H1 (cell line): Measurements from ENCODE around the gene COASY. TPM values are rescaled to one million over a fixed set of nuclear protein-coding genes. Genes with fewer than 3 reads are reported as not detected.

Experiments used
- FOSL1 ChIP-seq: IDR thresholded peaks from 2 replicates; pipeline ENCODE4 v1.6.1; 2011; ENCODE audit warnings: mild to moderate bottlenecking, low read depth, low read length, moderate library complexity; ENCODE audit not compliant: insufficient read depth
- JUN ChIP-seq: IDR thresholded peaks from 2 replicates; pipeline ENCODE4 v1.6.1; 2011; ENCODE audit warnings: low read depth, mild to moderate bottlenecking, improper control_type of control experiment, low read length
- KDM1A ChIP-seq: fragments of 200-600, 300-600 bp; sonication (generic); IDR thresholded peaks from 2 replicates; pipeline ENCODE4 v1.7.1; 2016; ENCODE audit warnings: mild to moderate bottlenecking, low read length, borderline replicate concordance
- MAFK ChIP-seq: IDR thresholded peaks from 2 replicates; pipeline ENCODE4 v1.6.1; 2012; ENCODE audit warnings: low read depth, mild to moderate bottlenecking, improper control_type of control experiment, low read length
- POU5F1 ChIP-seq: IDR thresholded peaks from 2 replicates; pipeline ENCODE4 v1.6.1; 2011; ENCODE audit warnings: low read depth, mild to moderate bottlenecking, low read length, moderate library complexity
- RNF2 ChIP-seq: fragments of 200-900, 300-1000 bp; sonication (generic); IDR thresholded peaks from 2 replicates; pipeline ENCODE4 v1.7.1; 2016; ENCODE audit warnings: borderline replicate concordance, low read depth, mild to moderate bottlenecking, antibody characterized with exemption, low read length; ENCODE audit not compliant: poor library complexity, severe bottlenecking; ENCODE audit errors: missing control alignments
- SIRT6 ChIP-seq: IDR thresholded peaks from one replicate; pipeline ENCODE4 v1.7.1; 2012; ENCODE audit warnings: low read length, inconsistent platforms
- TAF7 ChIP-seq: optimal IDR thresholded peaks from 2 replicates; pipeline ENCODE3; 2011; ENCODE audit warnings: low read depth, mild to moderate bottlenecking, inconsistent platforms, low read length, moderate library complexity, borderline replicate concordance
- polyA plus RNA-seq, 7 experiments: library from polyadenylated mRNA; depleted of rRNA in 3 of 7; stranded (reverse) in 5 of 7; unstranded in 2 of 7; fragments of >200 nt in 5 of 7; fragments of 200-250 nt in 2 of 7; gene quantifications; 1 replicate in 5 of 7; 2 replicates in 1 of 7; 4 replicates in 1 of 7; pipeline versions ENCODE4 v1.2.1 to v1.2.3, GENCODE V29; 2011 to 2013; ENCODE audit warnings: missing spikeins in 2 of 7, mixed read lengths in 2 of 7
- total RNA-seq: library from RNA; stranded (reverse); fragmentation: NEBNext Ultra II Directional; extraction: Animal tissue kit (Norgen Biotek cat#: 25700); gene quantifications from 2 replicates; pipeline ENCODE4 v1.2.1, GENCODE V29; 2021
- TF ChIP-seq, protein P1 (sequence below): IDR thresholded peaks from 2 replicates; pipeline ENCODE4 v1.6.1; 2011; ENCODE audit warnings: low read depth, mild to moderate bottlenecking, low read length; ENCODE audit not compliant: insufficient read depth

Gene COASY
- total and polyA plus RNA-seq, 2 of the 8 experiments (the other 6 are each of a cell fraction or from before 2014, with no cell fraction given): 64.5 to 100 TPM

DNA sequence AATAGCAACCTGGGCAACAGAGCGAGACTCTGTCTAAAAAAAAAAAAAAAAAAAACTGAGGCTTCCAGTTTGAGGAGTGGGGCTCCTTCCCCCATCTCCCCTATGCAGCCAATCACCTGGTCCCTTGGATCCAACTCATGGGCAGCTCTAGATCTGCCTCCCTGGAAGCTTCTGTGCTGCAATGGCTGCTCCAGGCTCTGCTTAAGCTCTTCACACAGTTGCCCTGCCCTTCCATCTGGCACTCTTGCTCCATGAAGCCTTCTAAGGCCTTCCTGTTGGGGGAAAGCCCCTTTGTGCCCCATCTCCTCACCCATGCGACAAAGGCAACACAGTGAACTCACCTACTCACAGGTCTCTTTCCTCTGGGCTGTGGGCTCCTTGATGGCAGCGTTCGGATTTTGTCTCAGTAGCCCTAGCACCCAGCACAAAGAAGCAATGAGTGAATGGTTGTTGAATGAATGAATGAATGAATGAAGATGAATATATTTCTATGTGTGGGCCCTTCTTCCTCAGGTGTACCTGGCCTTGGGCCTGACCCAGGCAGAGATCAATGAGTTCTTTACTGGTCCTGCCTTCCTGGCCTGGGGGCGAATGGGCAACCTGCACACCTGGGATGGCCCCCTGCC lies 24.0 kb upstream of the COASY start (continued):
- TF ChIP-seq, protein P1, sequence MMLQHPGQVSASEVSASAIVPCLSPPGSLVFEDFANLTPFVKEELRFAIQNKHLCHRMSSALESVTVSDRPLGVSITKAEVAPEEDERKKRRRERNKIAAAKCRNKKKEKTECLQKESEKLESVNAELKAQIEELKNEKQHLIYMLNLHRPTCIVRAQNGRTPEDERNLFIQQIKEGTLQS: no peak
- TF ChIP-seq FOSL1 (no peak), POU5F1 (no peak), MAFK (no peak), JUN (no peak), SIRT6 (no peak), RNF2 (no peak), TAF7 (no peak), KDM1A (no peak)
